Activated CD8-positive, alpha-beta memory T cell treated with anti-CD3 and anti-CD28 coated beads for 36 hours (primary cell): Measurements from ENCODE around the gene MEGF6. TPM values are rescaled to one million over a fixed set of nuclear protein-coding genes. Genes with fewer than 3 reads are reported as not detected.

Source experiments
- CTCF ChIA-PET: fragments of 350-600 bp; sonication (Branson Sonifier 250); formaldehyde crosslinking; loops from one replicate; lab custom pipeline; 2021; ENCODE audit warnings: antibody characterized with exemption; lab: Charles Lee
- POLR2A ChIA-PET: fragments of 350-600 bp; sonication (Branson Sonifier 250); formaldehyde crosslinking; loops from one replicate; lab custom pipeline; 2021; ENCODE audit warnings: antibody characterized with exemption; lab: Charles Lee
- total RNA-seq, 2 experiments: library from RNA; stranded (reverse); gene quantifications; one replicate each; pipeline ENCODE4 v1.2.3, GENCODE V29; 2021

Gene MEGF6
- total RNA-seq, result 1 to 10 TPM; 1.3 to 1.6 TPM

GRCh38 chr1:3611170-3612019 lies at the start of gene MEGF6:
MEGF6 (minus strand) TSS chr1:3611508; CDS start chr1:3611268, 240 bp downstream.
- ChIA-PET POLR2A (no interaction called here), CTCF (no interaction called here)

GRCh38 chr1:3660704-3661103 lies 49.4 kb upstream of the MEGF6 start:
- ChIA-PET POLR2A (no interaction called here), CTCF (interaction anchor here (0.6 kb wide), 1 partner anchor 107 kb away, joined by 4 read pairs; no protein-coding TSS in a partner anchor)

- CTCF ChIA-PET, result interaction anchor here (0.9 kb wide), 1 partner anchor 65 kb away, joined by 3 read pairs; no protein-coding TSS in a partner anchor
Observed at GRCh38 chr1:3659093-3659492, 47.8 kb upstream of the MEGF6 start.

GRCh38 chr1:3658231-3658615 lies 46.9 kb upstream of the MEGF6 start:
- ChIA-PET POLR2A (no interaction called here), CTCF (interaction anchor here (0.9 kb wide), 1 partner anchor 66 kb away, joined by 3 read pairs; no protein-coding TSS in a partner anchor)

More at GRCh38 chr1:3659093-3659492, 47.8 kb upstream of the MEGF6 start:
- POLR2A ChIA-PET, result no interaction called here

- ChIA-PET CTCF (interaction anchor here (0.9 kb wide), 1 partner anchor 67 kb away, joined by 3 read pairs; no protein-coding TSS in a partner anchor), POLR2A (no interaction called here)
Observed at GRCh38 chr1:3657578-3658230, 46.4 kb upstream of the MEGF6 start.

- POLR2A ChIA-PET, result no interaction called here
Observed at GRCh38 chr1:3657096-3657475, 45.8 kb upstream of the MEGF6 start.

GRCh38 chr1:3656450-3657095 lies 45.3 kb upstream of the MEGF6 start:
- POLR2A ChIA-PET, result no interaction called here

More at GRCh38 chr1:3657096-3657475, 45.8 kb upstream of the MEGF6 start:
- CTCF ChIA-PET, result interaction anchor here (1.1 kb wide), 1 partner anchor 33 kb away, joined by 4 read pairs; the partner anchor contains the start of gene TPRG1L

GRCh38 chr1:3654549-3655281 lies 43.4 kb upstream of the MEGF6 start:
- ChIA-PET CTCF (no interaction called here), POLR2A (no interaction called here)

More at GRCh38 chr1:3656450-3657095, 45.3 kb upstream of the MEGF6 start:
- CTCF ChIA-PET, result interaction anchor here (1.1 kb wide), 1 partner anchor 32 kb away, joined by 4 read pairs; the partner anchor contains the start of gene TPRG1L

GRCh38 chr1:3653286-3653618 lies 41.9 kb upstream of the MEGF6 start:
- ChIA-PET CTCF (interaction anchor here (1.4 kb wide), 1 partner anchor 200 kb away, joined by 5 read pairs; no protein-coding TSS in a partner anchor), POLR2A (no interaction called here)

GRCh38 chr1:3652548-3653285 lies 41.4 kb upstream of the MEGF6 start:
- POLR2A ChIA-PET, result no interaction called here
- CTCF ChIA-PET, result interaction anchor here (1.4 kb wide), 1 partner anchor 200 kb away, joined by 5 read pairs; no protein-coding TSS in a partner anchor

GRCh38 chr1:3651930-3652547 lies 40.7 kb upstream of the MEGF6 start, which contains the start of gene TP73:
TP73 (plus strand) TSS chr1:3652516; CDS start chr1:3682366, 29,850 bp downstream.
- POLR2A ChIA-PET, result no interaction called here
- CTCF ChIA-PET, result interaction anchor here (1.4 kb wide), 1 partner anchor 199 kb away, joined by 5 read pairs; no protein-coding TSS in a partner anchor

- ChIA-PET CTCF (no interaction called here), POLR2A (no interaction called here)
Observed at GRCh38 chr1:3651026-3651929, 40.0 kb upstream of the MEGF6 start.

GRCh38 chr1:3650248-3651025 lies 39.1 kb upstream of the MEGF6 start:
- CTCF ChIA-PET, result no interaction called here
- POLR2A ChIA-PET, result interaction anchor here (0.6 kb wide), 1 partner anchor 13 kb away, joined by 3 read pairs; no protein-coding TSS in a partner anchor

- ChIA-PET POLR2A (interaction anchor here (0.6 to 0.9 kb wide), 2 partner anchors 14 to 23 kb away, joined by 3 read pairs; no protein-coding TSS in a partner anchor), CTCF (interaction anchor here (0.8 to 1.3 kb wide), 2 partner anchors 27 to 30 kb away, joined by 3 to 5 read pairs; no protein-coding TSS in a partner anchor)
Observed at GRCh38 chr1:3649342-3650247, 38.3 kb upstream of the MEGF6 start, which contains the start of gene WRAP73. WRAP73 (minus strand) TSS chr1:3650103; CDS start chr1:3649999, 104 bp downstream.

GRCh38 chr1:3646596-3646995 lies 35.3 kb upstream of the MEGF6 start:
- ChIA-PET CTCF (no interaction called here), POLR2A (no interaction called here)
